Measurements from ENCODE around the gene TBC1D22A.

DNA sequence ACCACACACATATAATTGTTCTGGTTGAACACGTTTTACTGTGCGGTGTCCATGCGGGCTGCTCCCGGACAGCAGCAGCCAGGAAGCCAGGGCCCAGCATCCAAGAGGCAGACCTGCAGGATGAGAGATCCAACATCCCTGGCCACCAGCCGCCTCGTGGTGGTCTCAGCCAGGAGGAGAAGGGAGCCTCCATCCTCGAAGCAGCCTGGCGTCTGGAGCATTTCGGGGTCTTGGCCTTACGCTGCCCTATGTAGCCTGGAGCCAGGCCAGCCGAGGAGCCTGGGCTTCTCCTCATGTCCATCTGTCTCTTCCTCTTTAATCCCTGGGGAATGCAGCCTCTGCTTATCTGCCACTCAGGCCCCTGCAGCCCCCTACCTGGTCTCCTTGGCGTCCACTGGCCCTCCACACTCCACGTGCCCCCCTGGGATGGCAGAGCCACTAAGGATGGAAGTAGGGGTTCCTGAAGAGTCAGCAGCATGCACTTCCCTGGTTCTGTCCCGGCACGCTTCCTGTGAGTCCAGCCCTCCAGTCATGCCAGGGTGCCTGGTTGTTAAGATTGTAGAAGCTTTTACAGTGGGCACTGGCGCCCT is 253.2 kb downstream of the TBC1D22A start:
- TF ChIP-seq POLR2A (IDR thresholded peaks at IDR 0.05) = no peak
- TF ChIP-seq, protein P1, sequence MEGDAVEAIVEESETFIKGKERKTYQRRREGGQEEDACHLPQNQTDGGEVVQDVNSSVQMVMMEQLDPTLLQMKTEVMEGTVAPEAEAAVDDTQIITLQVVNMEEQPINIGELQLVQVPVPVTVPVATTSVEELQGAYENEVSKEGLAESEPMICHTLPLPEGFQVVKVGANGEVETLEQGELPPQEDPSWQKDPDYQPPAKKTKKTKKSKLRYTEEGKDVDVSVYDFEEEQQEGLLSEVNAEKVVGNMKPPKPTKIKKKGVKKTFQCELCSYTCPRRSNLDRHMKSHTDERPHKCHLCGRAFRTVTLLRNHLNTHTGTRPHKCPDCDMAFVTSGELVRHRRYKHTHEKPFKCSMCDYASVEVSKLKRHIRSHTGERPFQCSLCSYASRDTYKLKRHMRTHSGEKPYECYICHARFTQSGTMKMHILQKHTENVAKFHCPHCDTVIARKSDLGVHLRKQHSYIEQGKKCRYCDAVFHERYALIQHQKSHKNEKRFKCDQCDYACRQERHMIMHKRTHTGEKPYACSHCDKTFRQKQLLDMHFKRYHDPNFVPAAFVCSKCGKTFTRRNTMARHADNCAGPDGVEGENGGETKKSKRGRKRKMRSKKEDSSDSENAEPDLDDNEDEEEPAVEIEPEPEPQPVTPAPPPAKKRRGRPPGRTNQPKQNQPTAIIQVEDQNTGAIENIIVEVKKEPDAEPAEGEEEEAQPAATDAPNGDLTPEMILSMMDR (IDR thresholded peaks at IDR 0.05) = no peak

All from gastroesophageal sphincter (tissue), 3 donors.